SU-DHL-6 (cell line): Measurements from ENCODE around the gene INTS7.

Experiments
- H2AFZ ChIP-seq: fragments of 200-600 bp; sonication (generic); 2 replicates; pipeline ENCODE4 v1.6.1; 2014; ENCODE audit warnings: low read depth, mild to moderate bottlenecking, moderate library complexity, mixed read lengths, antibody characterized with exemption, low read length; ENCODE audit not compliant: severe bottlenecking
- H3F3A ChIP-seq: fragments of 200-600 bp; shearing (Covaris generic); 2 replicates; pipeline ENCODE4 v1.6.0; 2016; ENCODE audit warnings: antibody characterized with exemption, mild to moderate bottlenecking; ENCODE audit not compliant: insufficient read depth
- H3K27ac ChIP-seq: fragments of 200-600 bp; sonication (generic); 2 replicates; pipeline ENCODE4 v1.5.1; 2016; ENCODE audit warnings: low read depth, mild to moderate bottlenecking, low read length, moderate library complexity, mixed read lengths
- H3K27me3 ChIP-seq: fragments of 200-600 bp; sonication (generic), shearing (Covaris generic); 2 replicates; pipeline ENCODE4 v1.6.0; 2014; ENCODE audit warnings: mild to moderate bottlenecking, low read length
- H3K36me3 ChIP-seq: fragments of 200-600 bp; sonication (generic); 2 replicates; pipeline ENCODE4 v1.6.1; 2014; ENCODE audit warnings: mild to moderate bottlenecking, low read length, mixed read lengths
- H3K4me2 ChIP-seq: fragments of 300-600, 200-600 bp; shearing (Covaris generic), sonication (generic); 2 replicates; pipeline ENCODE4 v1.6.0; 2014; ENCODE audit warnings: low read length, low read depth, mild to moderate bottlenecking; ENCODE audit not compliant: poor library complexity, severe bottlenecking
- H3K4me3 ChIP-seq: fragments of 200-600 bp; sonication (generic); 2 replicates; pipeline ENCODE4 v1.5.1; 2014; ENCODE audit warnings: antibody characterized with exemption, low read length, mild to moderate bottlenecking, mixed read lengths; ENCODE audit not compliant: insufficient read depth, poor library complexity, severe bottlenecking
- H3K79me2 ChIP-seq: fragments of 200-600 bp; sonication (generic); 2 replicates; pipeline ENCODE4 v1.6.1; 2014; ENCODE audit warnings: mild to moderate bottlenecking, low read length, moderate library complexity; ENCODE audit not compliant: insufficient read depth
- H3K9ac ChIP-seq: fragments of 200-600 bp; sonication (generic); 2 replicates; pipeline ENCODE4 v1.7.0; 2014; ENCODE audit warnings: mild to moderate bottlenecking, low read length
- H3K9me2 ChIP-seq: fragments of 200-600 bp; sonication (generic); replicated peaks from 2 replicates; pipeline ENCODE4 v1.6.1; 2014; ENCODE audit warnings: low read length; ENCODE audit not compliant: insufficient read depth
- H3K9me3 ChIP-seq: fragments of 200-600 bp; sonication (generic); 2 replicates; pipeline ENCODE4 v1.6.1; 2014; ENCODE audit warnings: low read length, mixed read lengths; ENCODE audit not compliant: insufficient read depth
- H4K20me1 ChIP-seq: fragments of 200-600 bp; sonication (generic); 2 replicates; pipeline ENCODE4 v1.6.1; 2014; ENCODE audit warnings: low read depth, mild to moderate bottlenecking, antibody characterized with exemption, low read length, moderate library complexity, mixed read lengths
- EZH2phosphoT487 ChIP-seq: fragments of 200-600 bp; sonication (generic), shearing (Covaris generic); conservative IDR thresholded peaks from 2 replicates; pipeline ENCODE4 v1.6.1; 2018; ENCODE audit warnings: mild to moderate bottlenecking, antibody characterized with exemption, low read length, moderate library complexity, mixed read lengths
- TF ChIP-seq, protein P1 (sequence below): fragments of 200-600 bp; sonication (generic); IDR thresholded peaks from one replicate; pipeline ENCODE4 v1.5.1; 2017; ENCODE audit warnings: antibody characterized with exemption, mild to moderate bottlenecking, low read length, moderate library complexity; ENCODE audit not compliant: insufficient read depth, poor library complexity, severe bottlenecking

Gene INTS7

DNA sequence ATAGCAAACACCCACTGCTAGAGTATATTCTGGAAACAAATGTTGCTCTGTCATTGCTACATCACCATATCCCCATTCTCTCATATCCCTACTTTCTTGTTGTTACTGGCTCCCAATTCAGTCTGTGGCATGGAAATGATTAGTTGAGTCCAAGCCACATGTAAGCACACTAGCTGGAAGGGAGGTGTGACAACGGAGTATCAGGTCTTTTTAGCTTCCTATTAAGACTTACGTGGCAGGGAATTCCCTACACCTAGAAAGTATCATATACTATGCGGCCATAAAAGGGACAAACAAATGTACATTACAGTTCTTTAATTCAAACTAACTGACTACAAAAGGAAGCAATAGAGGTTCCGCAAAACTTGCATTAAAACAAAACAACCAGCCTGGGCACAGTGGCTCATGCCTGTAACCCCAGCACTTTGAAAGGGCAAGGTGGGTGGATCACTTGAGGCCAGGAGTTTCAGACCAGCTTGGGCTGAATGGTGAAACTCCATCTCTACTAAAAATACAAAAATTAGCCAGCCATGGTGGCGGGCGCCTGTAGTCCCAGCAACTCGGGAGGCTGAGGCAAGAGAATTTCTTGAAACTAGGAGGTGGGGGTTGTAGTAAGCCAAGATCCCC, 48.6 kb downstream of the INTS7 start:
- no peaks in the 10 kb centered on the region for H3K9me2 ChIP-seq
- TF ChIP-seq, protein P1, sequence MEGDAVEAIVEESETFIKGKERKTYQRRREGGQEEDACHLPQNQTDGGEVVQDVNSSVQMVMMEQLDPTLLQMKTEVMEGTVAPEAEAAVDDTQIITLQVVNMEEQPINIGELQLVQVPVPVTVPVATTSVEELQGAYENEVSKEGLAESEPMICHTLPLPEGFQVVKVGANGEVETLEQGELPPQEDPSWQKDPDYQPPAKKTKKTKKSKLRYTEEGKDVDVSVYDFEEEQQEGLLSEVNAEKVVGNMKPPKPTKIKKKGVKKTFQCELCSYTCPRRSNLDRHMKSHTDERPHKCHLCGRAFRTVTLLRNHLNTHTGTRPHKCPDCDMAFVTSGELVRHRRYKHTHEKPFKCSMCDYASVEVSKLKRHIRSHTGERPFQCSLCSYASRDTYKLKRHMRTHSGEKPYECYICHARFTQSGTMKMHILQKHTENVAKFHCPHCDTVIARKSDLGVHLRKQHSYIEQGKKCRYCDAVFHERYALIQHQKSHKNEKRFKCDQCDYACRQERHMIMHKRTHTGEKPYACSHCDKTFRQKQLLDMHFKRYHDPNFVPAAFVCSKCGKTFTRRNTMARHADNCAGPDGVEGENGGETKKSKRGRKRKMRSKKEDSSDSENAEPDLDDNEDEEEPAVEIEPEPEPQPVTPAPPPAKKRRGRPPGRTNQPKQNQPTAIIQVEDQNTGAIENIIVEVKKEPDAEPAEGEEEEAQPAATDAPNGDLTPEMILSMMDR: no peak
- TF ChIP-seq EZH2phosphoT487: no peak
- no peak overlapping the region for H3K9ac ChIP-seq
- H4K20me1 ChIP-seq: no peaks in the 10 kb centered on the region
- no peaks in the 10 kb centered on the region for H3K79me2 ChIP-seq
- no peak overlapping the region for H2AFZ ChIP-seq
- no peak overlapping the region for H3K27ac ChIP-seq
- no peak overlapping the region for H3K4me2 ChIP-seq
- no peak overlapping the region for H3K4me3 ChIP-seq
- H3F3A ChIP-seq: no peaks in the 10 kb centered on the region
- H3K9me3 ChIP-seq: no peaks in the 10 kb centered on the region
- H3K27me3 ChIP-seq: no peaks in the 10 kb centered on the region
- peaks cover 37% of the 10 kb centered on the region for H3K36me3 ChIP-seq

DNA sequence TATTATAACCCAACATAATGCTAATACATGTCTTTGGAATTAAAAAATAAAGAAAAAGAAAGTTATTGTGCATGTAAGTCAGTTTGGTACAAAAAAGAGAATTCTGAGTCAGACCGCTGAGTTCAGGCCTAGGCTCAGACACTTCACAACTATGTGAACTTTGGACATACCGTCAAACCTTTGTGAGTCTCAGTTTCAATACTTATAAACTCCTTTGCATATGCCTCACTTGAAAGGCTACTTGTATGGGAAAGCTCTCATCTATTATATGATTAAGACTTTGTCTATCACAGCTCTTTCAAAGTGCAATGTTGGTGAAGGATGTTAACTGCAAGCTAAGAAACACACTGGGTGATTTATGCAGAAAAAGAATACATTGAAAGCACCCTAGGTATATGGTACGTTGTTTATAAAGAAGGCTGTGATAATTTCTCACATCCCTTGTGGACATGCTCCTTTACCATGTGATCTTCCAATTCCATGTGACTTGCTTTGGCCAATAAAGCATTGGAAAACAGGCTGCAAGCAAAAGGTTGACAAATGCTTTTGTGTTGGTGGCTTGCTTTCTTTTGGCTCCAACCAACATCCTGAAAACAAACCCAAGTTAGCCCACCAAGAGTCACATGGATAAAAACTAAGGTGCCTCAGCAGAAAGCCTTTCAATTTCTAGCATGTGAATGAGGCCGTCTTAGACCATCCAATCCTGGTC, 49.6 kb downstream of the INTS7 start:
- Histone ChIP-seq H3K79me2 (no peaks in the 10 kb centered on the region), H2AFZ (no peak overlapping the region), H3K36me3 (peaks cover 41% of the 10 kb centered on the region), H4K20me1 (no peaks in the 10 kb centered on the region), H3K9me2 (no peaks in the 10 kb centered on the region), H3F3A (no peaks in the 10 kb centered on the region), H3K9ac (no peak overlapping the region), H3K27ac (no peak overlapping the region), H3K9me3 (no peaks in the 10 kb centered on the region), H3K4me3 (no peak overlapping the region), H3K27me3 (no peaks in the 10 kb centered on the region), H3K4me2 (no peak overlapping the region)
- no peak for TF ChIP-seq EZH2phosphoT487
- TF ChIP-seq, protein P1: no peak

DNA sequence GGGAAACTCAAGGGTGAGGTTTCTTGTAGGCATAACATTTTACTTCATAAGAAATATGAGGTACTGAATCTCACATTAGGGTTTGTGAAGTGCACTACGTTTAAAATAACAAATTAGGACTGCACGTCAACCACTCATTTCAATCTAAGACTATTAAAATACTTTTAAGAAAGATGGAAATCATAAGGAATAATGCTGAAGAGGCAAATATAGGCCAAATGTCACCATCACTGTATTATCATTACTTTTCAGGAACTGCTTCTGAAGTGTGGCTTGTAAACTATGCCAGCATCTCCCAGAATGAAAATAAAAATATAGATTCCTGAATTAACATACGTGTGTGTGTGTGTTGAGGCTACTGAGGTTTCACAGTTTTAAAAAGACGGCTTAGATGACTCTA, 56.8 kb downstream of the INTS7 start:
- TF ChIP-seq EZH2phosphoT487: no peak
- TF ChIP-seq, protein P1: no peak
- Histone ChIP-seq H3K36me3 (peaks cover 56% of the 10 kb centered on the region), H3K9me3 (no peaks in the 10 kb centered on the region), H3K4me2 (no peak overlapping the region), H3K27ac (no peak overlapping the region), H3F3A (0 out of 2 replicates have a peak, but pooled peaks cover 6% of the 10 kb centered on the region), H3K79me2 (no peaks in the 10 kb centered on the region), H2AFZ (no peak overlapping the region), H3K4me3 (no peak overlapping the region), H3K9me2 (no peaks in the 10 kb centered on the region), H3K27me3 (no peaks in the 10 kb centered on the region), H3K9ac (no peak overlapping the region), H4K20me1 (no peaks in the 10 kb centered on the region)
